Keratinocyte (primary cell): ENCODE measurements around the gene MAP3K14. TPM values are rescaled to one million over a fixed set of nuclear protein-coding genes. Genes with fewer than 3 reads are reported as not detected.

ENCODE experiments used
- DNase-seq: peaks from one replicate; pipeline ENCODE4 v3.0.0-alpha.2; 2011; ENCODE audit warnings: low read depth, missing footprints, low spot score
- FAIRE-seq: peaks from 2 replicates; lab custom pipeline; 2011; peaks lifted over from hg19 to GRCh38; lab: Jason Lieb, UNC
- H2AFZ ChIP-seq: 2 replicates; pipeline ENCODE4 v1.6.0; 2012; ENCODE audit warnings: low read length, control low read depth, inconsistent platforms; ENCODE audit not compliant: control insufficient read depth
- H3K27ac ChIP-seq: 2 replicates; pipeline ENCODE4 v1.5.1; 2011; ENCODE audit warnings: low read length; ENCODE audit not compliant: control insufficient read depth, insufficient read depth
- H3K27me3 ChIP-seq: 3 replicates; pipeline ENCODE4 v1.6.0; 2011; ENCODE audit warnings: low read length; ENCODE audit not compliant: control insufficient read depth, insufficient read depth; ENCODE audit errors: extremely low read depth
- H3K36me3 ChIP-seq, 2 experiments: 2 replicates in 1 of 2; 3 replicates in 1 of 2; pipeline ENCODE4 v1.5.1; 2011; ENCODE audit warnings: low read length in 2 of 2, mild to moderate bottlenecking in 1 of 2; ENCODE audit not compliant: control insufficient read depth in 2 of 2, insufficient read depth in 2 of 2; ENCODE audit errors: extremely low read depth in 1 of 2
- H3K4me1 ChIP-seq: 3 replicates; pipeline ENCODE4 v1.5.1; 2011; ENCODE audit warnings: low read length; ENCODE audit not compliant: control insufficient read depth, insufficient read depth; ENCODE audit errors: extremely low read depth
- H3K4me2 ChIP-seq: 3 replicates; pipeline ENCODE4 v1.6.0; 2011; ENCODE audit warnings: low read depth, low read length; ENCODE audit not compliant: control insufficient read depth, insufficient read depth; ENCODE audit errors: extremely low read depth
- H3K4me3 ChIP-seq, 3 experiments: fragments of 200-600 bp in 1 of 3; sonication (generic) in 1 of 3; 2 replicates in 2 of 3; 3 replicates in 1 of 3; pipeline ENCODE4 v1.5.1; 2011 to 2016; ENCODE audit warnings: low read length in 3 of 3, mild to moderate bottlenecking in 3 of 3, control low read depth in 2 of 3, inconsistent platforms in 1 of 3, low read depth in 1 of 3, mixed read lengths in 1 of 3, mixed run types in 1 of 3, moderate library complexity in 1 of 3; ENCODE audit not compliant: control insufficient read depth in 2 of 3, insufficient read depth in 2 of 3; ENCODE audit errors: extremely low read depth in 1 of 3
- H3K79me2 ChIP-seq: 2 replicates; pipeline ENCODE4 v1.6.0; 2012; ENCODE audit warnings: low read length; ENCODE audit not compliant: control insufficient read depth, insufficient read depth
- H3K9ac ChIP-seq: 3 replicates; pipeline ENCODE4 v1.6.0; 2011; ENCODE audit warnings: low read length; ENCODE audit not compliant: control insufficient read depth, insufficient read depth; ENCODE audit errors: extremely low read depth
- H3K9me1 ChIP-seq: 3 replicates; pipeline ENCODE4 v1.6.0; 2011; ENCODE audit warnings: low read length; ENCODE audit not compliant: control insufficient read depth, insufficient read depth; ENCODE audit errors: extremely low read depth
- H3K9me3 ChIP-seq: 2 replicates; pipeline ENCODE4 v1.5.1; 2012; ENCODE audit warnings: low read depth, low read length; ENCODE audit not compliant: control insufficient read depth
- H4K20me1 ChIP-seq: 3 replicates; pipeline ENCODE4 v1.6.0; 2011; ENCODE audit warnings: low read length; ENCODE audit not compliant: control insufficient read depth, insufficient read depth; ENCODE audit errors: extremely low read depth
- EZH2 ChIP-seq: IDR thresholded peaks from one replicate; pipeline ENCODE4 v1.6.1; 2012; ENCODE audit warnings: inconsistent platforms, mild to moderate bottlenecking, low read length, moderate library complexity
- dilution Hi-C: fragments of 300-500 bp; cut with MboI; formaldehyde crosslinking; loops from one replicate; pipeline ENCODE4 v1.7.0; 2020; ENCODE audit warnings: low sequenced_read_pairs; ENCODE audit not compliant: extremely low pct_ligation_motif_present
- polyA plus RNA-seq, 5 experiments: library from polyadenylated mRNA; depleted of rRNA in 3 of 5; stranded (reverse) in 3 of 5; stranded (forward) in 1 of 5; unstranded in 1 of 5; fragments of >200 nt; gene quantifications; 1 replicate in 1 of 5; 2 replicates in 3 of 5; 3 replicates in 1 of 5; pipeline versions ENCODE4 v1.2.1 to v1.2.3, GENCODE V29; 2011 to 2012; ENCODE audit warnings: missing spikeins in 2 of 5, low read depth in 1 of 5, low replicate concordance in 1 of 5
- TF ChIP-seq, protein P1 (sequence below), 3 experiments: IDR thresholded peaks in 1 of 3; conservative IDR thresholded peaks in 1 of 3; optimal IDR thresholded peaks in 1 of 3; 2 replicates in 2 of 3; 3 replicates in 1 of 3; pipeline versions ENCODE3 to v1.5.1; 2011; ENCODE audit warnings: low read length in 3 of 3, mild to moderate bottlenecking in 3 of 3, moderate library complexity in 2 of 3, control low read depth in 1 of 3, inconsistent platforms in 1 of 3; ENCODE audit not compliant: insufficient read depth in 2 of 3; ENCODE audit errors: extremely low read depth in 1 of 3

MAP3K14 gene
- polyA plus RNA-seq, 1 donor (not counting 4 experiments of a cell fraction or from before 2014, with no cell fraction given): 6.5 TPM

DNA sequence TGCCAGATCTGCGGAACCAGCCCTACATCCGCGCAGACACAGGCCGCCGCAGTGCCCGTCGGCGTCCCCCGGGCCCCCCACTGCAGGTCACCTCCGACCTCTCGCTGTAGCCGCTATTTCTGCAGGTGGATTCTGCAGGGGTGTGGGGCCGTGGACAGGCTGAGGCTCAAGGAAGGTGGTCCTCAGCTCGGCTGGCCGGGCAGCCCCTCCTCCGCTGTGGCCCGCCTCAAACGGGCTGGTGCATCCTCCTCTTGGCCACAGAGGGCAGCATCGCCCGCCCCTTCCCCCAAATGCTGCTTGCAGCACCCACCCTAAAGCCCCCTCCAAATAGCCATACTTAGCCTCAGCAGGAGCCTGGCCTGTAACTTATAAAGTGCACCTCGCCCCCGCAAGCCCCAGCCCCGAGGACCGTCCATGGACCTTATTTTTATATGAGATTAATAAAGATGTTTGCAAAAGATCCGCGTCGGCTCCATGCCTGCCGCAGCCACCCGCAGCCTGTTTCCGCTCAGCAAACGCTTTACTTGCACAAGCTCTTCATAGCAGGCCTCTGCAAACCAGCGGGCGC lies 69.9 kb downstream of the MAP3K14 start:
- dilution Hi-C loops: no loop called here
- Histone ChIP-seq H3K4me1 (peaks cover 8% of the 10 kb centered on the region), H3K9me3 (no peaks in the 10 kb centered on the region), H3K9ac (peak overlapping the region; percentile 76), H3K79me2 (peaks cover 3% of the 10 kb centered on the region), H3K4me3 (peak overlapping the region; percentile 75 to 84 (median 82)), H3K27ac (peak overlapping the region; percentile 13), H3K27me3 (no peaks in the 10 kb centered on the region), H3K9me1 (no peaks in the 10 kb centered on the region), H2AFZ (peak overlapping the region; percentile 80), H4K20me1 (no peaks in the 10 kb centered on the region), H3K4me2 (peak overlapping the region; percentile 73), H3K36me3 (peaks cover 0 to 11% of the 10 kb centered on the region in 2 experiments)
- FAIRE-seq: no peak
- TF ChIP-seq EZH2: no peak
- TF ChIP-seq, protein P1, sequence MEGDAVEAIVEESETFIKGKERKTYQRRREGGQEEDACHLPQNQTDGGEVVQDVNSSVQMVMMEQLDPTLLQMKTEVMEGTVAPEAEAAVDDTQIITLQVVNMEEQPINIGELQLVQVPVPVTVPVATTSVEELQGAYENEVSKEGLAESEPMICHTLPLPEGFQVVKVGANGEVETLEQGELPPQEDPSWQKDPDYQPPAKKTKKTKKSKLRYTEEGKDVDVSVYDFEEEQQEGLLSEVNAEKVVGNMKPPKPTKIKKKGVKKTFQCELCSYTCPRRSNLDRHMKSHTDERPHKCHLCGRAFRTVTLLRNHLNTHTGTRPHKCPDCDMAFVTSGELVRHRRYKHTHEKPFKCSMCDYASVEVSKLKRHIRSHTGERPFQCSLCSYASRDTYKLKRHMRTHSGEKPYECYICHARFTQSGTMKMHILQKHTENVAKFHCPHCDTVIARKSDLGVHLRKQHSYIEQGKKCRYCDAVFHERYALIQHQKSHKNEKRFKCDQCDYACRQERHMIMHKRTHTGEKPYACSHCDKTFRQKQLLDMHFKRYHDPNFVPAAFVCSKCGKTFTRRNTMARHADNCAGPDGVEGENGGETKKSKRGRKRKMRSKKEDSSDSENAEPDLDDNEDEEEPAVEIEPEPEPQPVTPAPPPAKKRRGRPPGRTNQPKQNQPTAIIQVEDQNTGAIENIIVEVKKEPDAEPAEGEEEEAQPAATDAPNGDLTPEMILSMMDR (optimal IDR thresholded peaks at IDR 0.05 in 1 of 3, IDR thresholded peaks at IDR 0.05 in 1 of 3, conservative IDR thresholded peaks at IDR 0.05 in 1 of 3; ENCODE audit: extremely low read depth in 1 of 3, insufficient read depth in 2 of 3, low read length in 3 of 3): peak; percentile 30 to 71 (median 63)
- DNase-seq: no peak

DNA sequence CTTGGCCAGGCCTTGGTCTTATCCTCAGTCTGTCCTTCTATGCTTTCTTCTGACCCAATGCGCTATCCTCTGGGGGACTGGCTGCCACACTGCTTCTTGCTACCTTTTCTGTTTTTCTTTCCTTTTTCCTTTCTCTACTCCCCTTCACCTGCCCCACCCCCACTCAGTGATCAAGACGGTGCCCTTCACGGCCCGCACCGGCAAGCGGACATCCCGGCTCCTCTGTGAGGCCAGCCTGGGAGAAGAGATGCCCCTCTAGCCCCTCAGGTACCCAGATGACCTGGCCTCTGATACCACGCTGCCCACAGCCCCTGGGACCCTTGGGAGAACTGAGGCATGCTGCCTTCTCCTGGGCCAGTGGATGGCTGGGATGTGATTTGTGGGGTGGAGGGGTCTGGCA lies 70.5 kb downstream of the MAP3K14 start:
- peaks cover 3% of the 10 kb centered on the region for H3K79me2 ChIP-seq
- no peaks in the 10 kb centered on the region for H4K20me1 ChIP-seq
- H3K9me3 ChIP-seq: no peaks in the 10 kb centered on the region
- no peak overlapping the region for H3K9ac ChIP-seq
- DNase-seq (no peak), FAIRE-seq (no peak)
- H3K4me1 ChIP-seq: peaks cover 11% of the 10 kb centered on the region
- no peak overlapping the region for H3K27ac ChIP-seq
- TF ChIP-seq, protein P1 (optimal IDR thresholded peaks at IDR 0.05 in 1 of 3, IDR thresholded peaks at IDR 0.05 in 1 of 3, conservative IDR thresholded peaks at IDR 0.05 in 1 of 3; ENCODE audit: extremely low read depth in 1 of 3, insufficient read depth in 2 of 3, low read length in 3 of 3): no peak
- no peak for TF ChIP-seq EZH2
- H3K27me3 ChIP-seq: peaks cover 4% of the 10 kb centered on the region
- dilution Hi-C loops: no loop called here
- H3K36me3 ChIP-seq: peaks cover 0 to 11% of the 10 kb centered on the region in 2 experiments
- H3K4me3 ChIP-seq: no peak overlapping the region
- H3K9me1 ChIP-seq: no peaks in the 10 kb centered on the region
- no peak overlapping the region for H2AFZ ChIP-seq
- no peak overlapping the region for H3K4me2 ChIP-seq
